GM12892 (cell line): Measurements from ENCODE around the gene RASL12.

Experiments
- POLR2A ChIP-seq: IDR thresholded peaks from 2 replicates; pipeline ENCODE4 v1.6.1; 2011; ENCODE audit warnings: low read depth, low read length, control low read depth
- POLR2AphosphoS5 ChIP-seq: IDR thresholded peaks from 2 replicates; pipeline ENCODE4 v1.6.1; 2011; ENCODE audit warnings: low read depth, low read length, control low read depth
- TAF1 ChIP-seq: IDR thresholded peaks from 2 replicates; pipeline ENCODE4 v1.6.1; 2011; ENCODE audit warnings: low read depth, mild to moderate bottlenecking, control low read depth, low read length, borderline replicate concordance

DNA sequence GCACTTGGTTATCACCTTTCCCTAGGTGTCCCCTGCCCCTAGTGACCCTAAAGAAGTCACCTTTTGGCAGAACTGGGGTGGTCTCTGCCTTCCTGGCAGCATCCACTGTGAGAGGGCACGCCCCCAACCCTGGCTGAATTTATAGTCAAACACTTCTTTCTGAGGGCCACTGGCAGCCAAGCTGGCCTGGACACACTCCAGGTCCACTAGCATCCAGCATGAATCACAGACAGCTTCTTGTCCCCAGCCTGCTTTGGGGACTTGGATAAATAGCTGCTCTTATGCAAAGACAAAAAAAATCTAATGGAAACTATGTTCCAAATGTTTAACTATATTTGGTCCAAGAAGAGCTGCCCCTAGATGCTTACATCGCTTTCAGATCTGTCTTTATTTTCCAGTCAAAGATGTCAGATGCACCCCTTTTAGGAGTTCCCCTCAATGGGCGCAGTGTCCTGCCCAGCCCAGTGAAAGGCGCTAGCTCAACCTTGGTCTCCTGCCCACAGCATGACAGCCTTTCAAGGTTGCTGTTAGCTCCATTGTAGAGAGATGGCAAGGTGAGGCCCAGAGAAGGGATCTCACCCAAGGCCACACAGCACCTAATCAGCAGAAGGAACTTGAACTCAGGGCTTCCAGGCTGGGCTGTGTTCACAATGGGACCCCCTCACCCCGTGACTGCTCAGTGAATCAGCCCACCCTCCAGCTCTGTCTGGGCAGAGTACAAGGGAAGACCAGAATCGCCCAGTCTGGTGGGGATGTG, 7.0 kb downstream of the RASL12 start:
- TF ChIP-seq POLR2AphosphoS5 (no peak), POLR2A (no peak), TAF1 (no peak)
